Brain pericyte (primary cell): ENCODE measurements around the gene C11orf24.
"Not testable (repeated sequence)": the region's sequence is repeated elsewhere in the genome, so short reads cannot be mapped to it uniquely, and the experiment has no call there.

Experiments used
- DNase-seq: peaks from one replicate; pipeline ENCODE4 v3.0.0-alpha.2; 2012; ENCODE audit warnings: low read depth, low spot score

Gene C11orf24

GRCh38 chr11:68254421-68254820, 17.4 kb downstream of the C11orf24 start:
- DNase-seq, result no peak

- DNase-seq, result no peak
Measured at GRCh38 chr11:68251765-68252164, 20.0 kb downstream of the C11orf24 start.

GRCh38 chr11:68244912-68245311, 26.9 kb downstream of the C11orf24 start:
- DNase-seq, result not testable (repeated sequence)

DNA sequence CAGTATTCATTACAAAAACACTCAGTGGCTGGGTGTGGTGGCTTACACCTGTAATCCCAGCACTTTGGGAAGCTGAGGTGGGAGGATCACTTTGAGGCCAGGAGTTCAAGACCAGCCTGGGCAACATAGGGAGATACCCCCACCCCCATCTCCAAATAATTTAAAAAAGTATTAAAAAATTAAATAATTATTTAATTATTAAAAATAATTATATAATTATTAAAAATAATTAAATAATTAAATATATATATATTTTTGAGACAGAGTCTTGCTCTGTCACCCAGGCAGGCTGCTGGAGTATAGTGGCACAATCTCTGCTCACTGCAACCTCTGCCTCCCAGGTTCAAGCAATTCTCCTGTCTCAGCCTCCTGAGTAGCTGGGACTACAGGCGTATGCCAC, 27.9 kb downstream of the C11orf24 start:
- not testable (repeated sequence) for DNase-seq

DNA sequence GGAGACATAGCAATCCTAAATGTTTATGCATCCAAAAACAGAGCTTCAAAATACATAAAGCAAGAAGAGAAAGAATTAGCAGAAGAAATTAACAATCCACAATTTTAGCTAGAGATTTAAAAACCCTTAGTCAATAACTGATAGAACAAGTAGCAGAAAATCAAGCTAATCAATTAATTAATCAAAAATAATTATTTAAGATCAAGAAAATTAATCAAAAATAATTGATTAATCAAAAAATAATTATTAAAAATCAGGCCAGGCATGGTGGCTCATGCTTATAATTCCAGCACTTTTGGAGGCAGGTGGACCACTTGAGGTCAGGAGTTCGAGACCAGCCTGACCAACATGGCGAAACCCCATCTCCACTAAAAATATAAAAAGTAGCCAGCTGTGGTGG, 29.2 kb downstream of the C11orf24 start:
- DNase-seq, result no peak

DNA sequence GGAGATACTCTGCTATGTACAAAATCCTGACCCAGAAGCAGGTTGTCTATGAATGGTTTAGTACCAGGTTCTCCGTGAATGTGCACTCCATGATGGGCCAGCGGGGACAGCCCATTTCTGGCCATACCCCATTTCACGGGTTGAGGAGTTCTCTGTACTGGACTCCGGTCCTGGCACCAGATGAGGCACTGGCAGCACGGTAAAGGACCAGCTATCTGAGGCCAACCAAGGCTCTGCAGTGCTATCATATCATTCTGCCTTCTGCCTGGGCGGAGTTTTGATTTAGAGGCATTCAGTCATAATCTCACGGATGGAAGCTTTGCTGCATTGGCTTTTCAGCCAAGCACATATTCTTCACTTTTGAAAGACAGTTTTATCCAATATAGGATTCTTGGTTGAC, 40.2 kb downstream of the C11orf24 start:
- no peak for DNase-seq

GRCh38 chr11:68229601-68230000, 42.2 kb downstream of the C11orf24 start:
- no peak for DNase-seq

DNA sequence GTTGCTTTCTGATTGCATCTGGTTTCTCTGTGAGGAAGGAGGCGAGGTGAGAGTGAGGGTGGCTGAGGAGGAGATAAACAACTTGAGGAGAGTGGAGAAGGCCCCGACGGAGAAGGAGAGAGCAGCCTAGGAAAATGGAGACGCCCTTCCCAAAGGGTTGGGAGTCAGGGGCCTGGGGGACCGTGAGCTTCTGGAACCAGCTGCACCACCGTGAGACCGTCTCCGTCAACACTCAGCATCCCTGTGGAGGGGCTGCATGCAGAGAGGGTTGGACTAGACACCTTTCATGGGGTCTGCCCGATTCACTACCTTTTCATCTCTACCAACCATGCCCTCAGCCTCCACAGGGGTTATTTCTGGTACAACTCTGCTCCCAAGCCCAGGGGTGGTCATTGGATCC, 45.4 kb downstream of the C11orf24 start:
- DNase-seq, result no peak

DNA sequence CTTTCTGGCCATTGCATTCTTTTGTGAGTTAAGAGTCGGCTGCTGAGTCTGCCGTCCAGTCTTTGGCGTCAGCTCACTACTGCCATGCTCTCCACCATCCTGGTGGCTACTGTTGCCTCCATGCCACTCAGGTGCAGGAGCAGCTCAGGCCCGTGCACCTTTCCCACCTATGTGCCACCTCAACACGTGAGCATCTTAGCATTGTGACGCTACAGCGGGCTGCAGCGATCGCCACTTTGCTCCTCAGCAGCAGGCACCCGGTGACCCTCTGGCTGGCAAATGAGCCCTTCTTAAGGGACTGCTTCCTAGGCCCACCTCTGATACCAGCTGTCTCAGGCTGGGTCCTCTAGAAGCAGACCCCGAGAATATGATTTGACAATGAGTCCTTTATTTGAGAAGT, 47.2 kb downstream of the C11orf24 start:
- no peak for DNase-seq

GRCh38 chr11:68223275-68223674, 48.5 kb downstream of the C11orf24 start:
- DNase-seq, result no peak

GRCh38 chr11:68221406-68221805, 50.4 kb downstream of the C11orf24 start:
- no peak for DNase-seq

DNA sequence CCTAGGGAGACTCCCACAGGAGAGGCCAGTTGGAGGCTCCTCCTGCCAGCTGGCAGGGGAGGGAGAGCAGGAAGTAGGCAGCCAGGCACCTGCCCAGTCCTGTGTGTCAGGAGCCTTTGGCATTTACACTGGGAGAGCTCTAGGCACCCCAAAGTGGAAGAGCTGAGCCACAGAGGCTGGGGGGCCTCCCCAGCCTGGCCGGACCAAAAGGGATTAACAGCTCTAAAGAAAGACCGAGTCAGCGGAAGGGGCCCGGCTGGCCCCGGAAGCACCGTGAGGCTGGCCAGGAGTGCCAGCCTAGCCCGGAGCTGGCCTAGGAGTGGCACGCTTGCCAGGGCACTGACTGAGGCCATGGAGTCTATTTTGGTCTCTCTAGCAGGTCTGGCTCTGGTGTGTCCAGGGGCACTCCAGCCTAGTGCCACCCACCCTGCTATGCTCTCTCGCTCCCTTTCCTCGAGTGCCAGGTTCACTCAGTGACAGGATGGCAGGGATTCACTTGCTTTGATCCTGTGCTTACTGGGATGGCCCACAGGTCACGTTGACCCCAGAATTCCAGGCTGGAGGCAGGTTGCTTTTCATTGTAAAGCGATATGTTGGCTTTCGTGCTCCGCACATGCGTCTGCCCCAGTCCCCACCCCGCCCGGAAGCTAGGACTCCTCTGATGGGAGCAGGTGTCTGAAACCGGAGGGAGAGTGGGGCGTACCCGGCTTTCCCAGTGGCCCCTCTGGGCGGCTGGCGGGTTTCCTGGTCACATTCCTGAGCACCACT, 55.4 kb downstream of the C11orf24 start:
- DNase-seq, result no peak

- DNase-seq, result no peak
Measured at GRCh38 chr11:68215524-68216170, 56.1 kb downstream of the C11orf24 start.

DNA sequence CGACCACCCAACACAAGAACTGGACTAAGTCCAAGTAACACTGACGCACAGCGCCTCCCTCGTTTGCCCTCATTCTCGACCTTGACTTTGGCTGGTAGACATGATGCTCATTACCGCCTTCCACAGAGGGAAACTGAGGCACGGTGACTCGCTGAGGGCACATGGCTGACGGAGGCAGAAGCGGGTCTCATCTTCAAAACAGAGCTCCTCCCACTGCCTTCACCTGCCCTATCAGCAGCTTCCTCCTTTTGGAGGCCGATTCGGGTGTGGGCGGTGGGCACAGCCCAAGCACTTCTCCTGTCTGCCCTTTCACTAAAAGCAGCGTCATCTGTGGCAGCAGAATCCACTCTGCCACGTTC, 56.7 kb downstream of the C11orf24 start:
- DNase-seq, result no peak

GRCh38 chr11:68214173-68215086, 57.3 kb downstream of the C11orf24 start:
- DNase-seq, result no peak

DNA sequence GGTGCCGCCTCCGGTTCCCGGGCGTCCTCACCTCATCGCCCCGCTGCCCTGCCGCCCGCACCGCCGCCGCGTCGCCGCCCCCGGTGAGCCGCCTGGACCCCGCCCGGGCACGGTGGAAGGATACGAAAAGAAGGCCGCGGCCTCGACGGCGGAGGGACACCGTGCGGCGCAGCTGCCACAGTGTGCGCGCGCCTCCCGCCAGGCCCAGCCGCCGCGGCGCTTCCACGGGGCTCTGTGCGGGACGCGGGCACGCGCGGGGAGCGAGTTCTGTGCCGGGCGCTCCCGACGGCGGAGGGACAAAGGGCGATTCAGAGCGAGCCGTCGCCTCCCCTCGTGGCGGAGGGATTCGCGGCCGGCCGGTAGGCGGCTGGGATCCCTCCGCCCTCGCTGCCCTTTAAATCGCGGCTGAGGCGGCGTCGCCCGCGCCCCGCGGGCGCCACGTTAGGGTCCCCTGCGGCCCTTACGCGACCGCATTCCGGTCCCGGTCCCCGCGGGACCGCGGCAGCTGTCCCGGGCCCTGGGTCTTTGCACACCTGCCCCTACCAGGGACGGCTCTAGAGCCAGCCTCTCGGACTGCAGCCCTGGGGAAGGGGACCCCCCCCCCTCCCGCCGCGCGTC, 58.1 kb downstream of the C11orf24 start:
- peak; percentile 82 for DNase-seq

DNA sequence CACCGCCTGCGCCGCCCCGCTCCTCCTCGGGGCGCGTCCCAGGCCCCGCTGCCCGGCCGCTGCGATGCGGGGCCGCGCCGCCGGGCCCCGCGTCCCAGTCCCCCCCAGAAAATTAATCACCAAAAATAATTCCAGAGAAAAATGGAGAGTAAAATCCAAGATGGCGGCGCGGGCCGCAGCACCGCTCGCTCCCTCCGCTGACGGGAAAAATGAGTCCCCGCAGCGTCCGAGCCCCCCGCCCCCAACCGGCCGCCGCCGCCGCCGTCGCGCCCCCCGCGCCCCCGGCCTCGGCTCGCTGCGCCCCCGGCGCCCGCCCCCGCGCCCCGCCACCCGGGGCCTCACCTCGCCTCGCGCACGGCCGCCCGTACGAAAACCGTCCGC, 58.6 kb downstream of the C11orf24 start, which contains the start of gene KMT5B:
TSS of gene KMT5B (minus strand) at position 162 of the 381 bp plus-strand sequence. CDS start 23,220 bp downstream, outside the sequence.
- DNase-seq, result no peak

DNA sequence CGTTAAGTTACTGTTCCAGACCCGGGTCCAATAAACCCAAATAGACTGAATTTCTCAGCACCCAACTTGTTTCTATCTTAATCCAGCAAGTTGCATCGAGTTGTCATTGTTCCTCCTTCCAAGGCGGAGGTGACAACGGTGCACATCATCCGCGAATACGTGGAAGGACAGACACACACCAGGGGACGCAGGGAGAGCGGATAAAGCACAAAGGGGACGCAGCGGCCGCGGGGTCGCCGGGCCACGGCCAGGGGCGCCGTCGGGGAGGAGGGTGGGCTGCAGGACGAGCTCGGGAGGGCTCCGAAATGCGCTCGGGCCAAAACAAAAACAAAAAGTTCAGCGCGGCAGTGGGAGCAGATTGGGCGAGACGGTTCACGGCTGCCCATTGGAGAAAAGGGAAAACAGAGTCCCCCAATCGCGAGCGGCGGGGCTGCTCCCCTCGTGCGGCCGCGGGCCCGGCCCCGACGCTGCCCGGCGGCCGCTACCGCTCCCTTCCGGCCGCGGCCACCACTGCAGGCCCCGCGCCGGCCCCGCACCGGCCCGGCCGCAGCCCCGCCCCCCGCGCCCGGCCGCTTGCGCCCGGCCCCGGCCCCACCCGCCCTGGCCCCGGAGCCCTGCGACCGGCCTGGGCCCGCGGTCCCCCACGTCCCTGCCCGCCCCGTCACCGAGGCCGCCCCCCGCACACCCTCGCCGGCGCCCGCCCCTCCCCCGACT, 59.2 kb downstream of the C11orf24 start:
- no peak for DNase-seq

GRCh38 chr11:68211546-68211945, 60.2 kb downstream of the C11orf24 start:
- no peak for DNase-seq
